AG04449 (cell line): ENCODE data around the gene TRIM54.
"Not testable (repeated sequence)": the region's sequence is repeated elsewhere in the genome, so short reads cannot be mapped to it uniquely, and the experiment has no call there.

ENCODE experiments used
- CTCF ChIA-PET: fragments of 350-600 bp; formaldehyde crosslinking; extraction: SDS; loops from one replicate; lab custom pipeline; 2021; ENCODE audit warnings: antibody characterized with exemption; lab: Yijun Ruan, JAX
- POLR2A ChIA-PET: fragments of 400-600, 350-600 bp; formaldehyde crosslinking; extraction: SDS; loops from one replicate; lab custom pipeline; 2020; ENCODE audit warnings: antibody characterized with exemption, inconsistent platforms; lab: Yijun Ruan, JAX
- DNase-seq: peaks from one replicate; pipeline ENCODE4 v3.0.0-alpha.2; 2010; ENCODE audit warnings: low read depth, low spot score
- H3K4me3 ChIP-seq: 2 replicates; pipeline ENCODE4 v1.5.1; 2011; ENCODE audit warnings: low read depth, mild to moderate bottlenecking, control low read depth, low read length
- TF ChIP-seq, protein P1 (sequence below): IDR thresholded peaks from one replicate; pipeline ENCODE4 v1.5.1; 2011; ENCODE audit warnings: mild to moderate bottlenecking, moderate library complexity, low read length, control low read depth, inconsistent platforms; ENCODE audit not compliant: insufficient read depth; ENCODE audit errors: missing control alignments

Gene TRIM54

DNA sequence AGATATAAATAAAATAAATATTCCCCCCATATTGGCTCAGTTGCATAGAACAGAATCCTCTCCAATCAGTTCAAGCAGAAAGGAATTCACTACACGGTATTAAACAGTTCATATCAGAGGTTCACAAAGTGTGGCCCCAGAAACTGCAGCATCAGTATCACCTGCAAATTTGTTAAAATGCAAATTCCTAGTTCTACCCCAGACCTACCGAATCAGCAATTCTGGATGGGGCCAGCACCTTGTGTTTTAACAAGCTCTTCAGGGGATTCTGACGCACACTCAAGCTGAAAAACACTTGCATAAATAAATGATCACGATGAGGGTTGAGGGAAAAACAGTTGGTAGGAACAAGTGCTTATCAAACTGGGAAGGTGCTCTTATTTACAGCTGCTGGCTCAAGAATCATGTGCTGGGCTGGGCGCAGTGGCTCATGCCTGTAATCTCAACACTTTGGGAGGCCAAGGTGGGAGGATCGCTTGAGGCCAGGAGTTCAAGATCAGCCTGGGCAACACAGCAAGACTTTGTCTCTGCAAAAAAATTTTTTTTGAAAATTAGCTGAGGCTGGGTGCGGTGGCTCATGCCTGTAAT is 68.0 kb downstream of the TRIM54 start:
- DNase-seq: no peak
- POLR2A ChIA-PET: no interaction called here
- H3K4me3 ChIP-seq: no peak overlapping the region
- CTCF ChIA-PET: interaction anchor here (1.1 to 1.4 kb wide), 3 partner anchors 10 to 47 kb away, joined by 3 to 4 read pairs (median 3); partner anchors contain the start of gene EIF2B4
- TF ChIP-seq, protein P1, sequence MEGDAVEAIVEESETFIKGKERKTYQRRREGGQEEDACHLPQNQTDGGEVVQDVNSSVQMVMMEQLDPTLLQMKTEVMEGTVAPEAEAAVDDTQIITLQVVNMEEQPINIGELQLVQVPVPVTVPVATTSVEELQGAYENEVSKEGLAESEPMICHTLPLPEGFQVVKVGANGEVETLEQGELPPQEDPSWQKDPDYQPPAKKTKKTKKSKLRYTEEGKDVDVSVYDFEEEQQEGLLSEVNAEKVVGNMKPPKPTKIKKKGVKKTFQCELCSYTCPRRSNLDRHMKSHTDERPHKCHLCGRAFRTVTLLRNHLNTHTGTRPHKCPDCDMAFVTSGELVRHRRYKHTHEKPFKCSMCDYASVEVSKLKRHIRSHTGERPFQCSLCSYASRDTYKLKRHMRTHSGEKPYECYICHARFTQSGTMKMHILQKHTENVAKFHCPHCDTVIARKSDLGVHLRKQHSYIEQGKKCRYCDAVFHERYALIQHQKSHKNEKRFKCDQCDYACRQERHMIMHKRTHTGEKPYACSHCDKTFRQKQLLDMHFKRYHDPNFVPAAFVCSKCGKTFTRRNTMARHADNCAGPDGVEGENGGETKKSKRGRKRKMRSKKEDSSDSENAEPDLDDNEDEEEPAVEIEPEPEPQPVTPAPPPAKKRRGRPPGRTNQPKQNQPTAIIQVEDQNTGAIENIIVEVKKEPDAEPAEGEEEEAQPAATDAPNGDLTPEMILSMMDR: no peak

DNA sequence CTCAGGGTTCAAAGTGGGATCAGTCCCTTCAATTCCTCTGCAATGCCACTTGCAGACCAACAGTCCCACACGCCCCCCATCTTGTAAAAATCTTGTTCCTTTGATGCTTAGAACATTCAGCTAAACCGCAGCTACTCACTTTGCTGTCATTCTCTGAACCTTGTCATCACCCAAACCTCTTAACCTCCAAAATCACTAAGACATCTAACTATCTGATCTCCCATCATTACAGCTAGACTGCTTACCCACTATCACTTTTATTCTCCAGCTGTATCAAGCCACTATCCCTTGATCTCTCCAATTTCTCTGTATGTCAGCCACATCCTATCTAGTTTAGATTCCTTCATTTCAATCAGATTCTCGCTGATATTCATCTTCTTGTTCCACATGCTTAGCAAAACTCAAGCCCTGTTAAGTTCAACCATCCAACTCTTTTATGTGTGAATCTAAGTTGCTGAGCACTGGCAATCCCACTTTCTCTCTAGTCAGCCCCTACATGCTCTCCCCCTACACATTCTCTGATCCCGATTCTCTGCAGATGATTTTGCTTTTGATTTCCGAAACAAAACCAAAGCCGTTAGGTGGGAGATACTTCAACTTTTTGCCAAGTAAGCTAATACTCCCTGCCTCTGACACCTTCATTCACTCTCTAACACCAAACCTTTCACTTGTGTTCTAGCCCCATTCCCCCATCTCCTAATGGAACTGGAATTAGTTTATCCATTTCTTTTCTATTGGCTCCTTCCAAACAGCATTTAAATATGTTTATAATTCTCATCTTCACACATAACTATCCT is 69.8 kb downstream of the TRIM54 start:
- ChIA-PET POLR2A (no interaction called here), CTCF (interaction anchor here (1.2 to 1.7 kb wide), 3 partner anchors 18 to 331 kb away, joined by 4 to 7 read pairs (median 5); partner anchors contain the start of gene EIF2B4)
- TF ChIP-seq, protein P1: no peak

DNA sequence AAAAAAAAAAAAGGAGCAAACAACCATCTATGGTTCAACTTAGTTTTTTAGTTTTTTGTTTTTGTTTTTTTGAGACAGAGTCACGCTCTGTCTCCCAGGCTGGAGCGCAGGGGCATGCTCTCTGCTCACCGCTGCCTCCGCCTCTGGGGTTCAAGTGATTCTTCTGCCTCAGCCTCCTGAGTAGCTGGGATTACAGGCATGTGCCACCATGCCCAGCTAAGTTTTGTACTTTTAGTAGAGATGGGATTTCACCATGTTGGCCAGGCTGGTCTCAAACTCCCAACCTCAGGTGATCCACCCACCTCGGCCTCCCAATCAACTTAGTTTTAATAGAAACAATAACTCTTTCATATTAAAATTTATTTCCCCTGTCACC is 71.1 kb downstream of the TRIM54 start:
- POLR2A ChIA-PET, DNase-seq, H3K4me3 ChIP-seq: not testable (repeated sequence)
- CTCF ChIA-PET: interaction anchor here (0.6 to 2.1 kb wide), 7 partner anchors 9 to 330 kb away, joined by 3 to 13 read pairs (median 4); partner anchors contain the start of gene SNX17

More for the DNA sequence above, 69.8 kb downstream of the TRIM54 start:
- DNase-seq: no peak
- H3K4me3 ChIP-seq: no peak overlapping the region

DNA sequence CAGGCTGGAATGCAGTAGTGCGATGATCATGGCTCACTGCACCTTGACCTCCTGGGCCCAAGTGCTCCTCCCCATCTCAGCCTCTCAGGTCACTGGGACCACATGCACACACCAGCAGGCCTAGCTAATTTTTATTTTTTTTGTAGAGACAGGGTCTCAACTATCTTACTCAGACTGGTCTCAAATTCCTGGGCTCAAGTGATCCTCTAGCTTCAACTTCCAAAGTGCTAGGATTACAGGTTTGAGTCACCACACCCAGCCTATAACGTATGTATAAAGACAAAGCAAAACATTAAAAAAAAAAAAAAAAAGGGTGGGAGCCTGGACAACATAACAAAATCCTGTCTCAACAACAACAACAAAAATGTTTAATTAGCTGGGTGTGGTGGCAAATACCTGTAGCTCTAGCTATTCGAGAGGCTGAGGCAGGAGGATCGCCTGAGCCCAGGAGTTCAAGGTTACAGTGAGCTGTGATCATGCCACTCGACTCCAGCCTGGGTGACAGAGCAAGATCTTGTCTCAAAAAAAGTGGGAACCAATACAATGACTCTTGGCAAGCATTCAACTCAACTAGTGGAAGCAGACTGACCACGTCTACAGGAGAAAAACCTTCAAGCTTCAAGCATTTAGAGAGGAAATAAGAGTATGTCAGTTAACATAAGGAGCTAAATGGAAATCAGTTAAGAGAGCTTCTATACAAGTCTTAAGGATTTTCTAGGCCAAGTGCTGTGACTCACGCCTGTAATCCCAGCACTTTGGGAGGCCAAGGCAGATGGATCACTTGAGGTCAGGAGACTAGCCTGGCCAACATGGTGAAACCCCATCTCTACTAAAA is 71.8 kb downstream of the TRIM54 start:
- no peak for DNase-seq
- no peak overlapping the region for H3K4me3 ChIP-seq
- POLR2A ChIA-PET: no interaction called here
- TF ChIP-seq, protein P1: no peak
- CTCF ChIA-PET: interaction anchor here (1.0 to 2.1 kb wide), 6 partner anchors 10 to 329 kb away, joined by 3 to 13 read pairs (median 4); partner anchors contain the start of genes EIF2B4 and SNX17

DNA sequence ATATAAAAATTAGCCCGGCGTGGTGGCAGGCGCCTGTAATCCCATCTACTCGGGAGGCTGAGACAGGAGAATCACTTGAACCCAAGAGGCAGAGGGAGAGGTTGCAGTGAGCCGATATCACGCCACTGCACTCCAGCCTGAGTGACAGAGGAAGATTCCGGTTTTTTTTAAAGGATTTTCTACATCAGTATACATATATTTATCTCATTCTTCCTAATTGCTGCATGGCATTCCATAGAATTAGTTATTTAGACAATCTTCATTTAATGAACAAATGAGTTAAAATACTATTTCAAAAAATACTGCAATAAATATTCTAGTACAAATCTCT is 72.3 kb downstream of the TRIM54 start:
- TF ChIP-seq, protein P1: no peak
- ChIA-PET CTCF (interaction anchor here (1.0 to 2.1 kb wide), 4 partner anchors 10 to 51 kb away, joined by 3 to 13 read pairs (median 4); partner anchors contain the start of genes EIF2B4 and SNX17), POLR2A (no interaction called here)
- no peak overlapping the region for H3K4me3 ChIP-seq
- DNase-seq: no peak

DNA sequence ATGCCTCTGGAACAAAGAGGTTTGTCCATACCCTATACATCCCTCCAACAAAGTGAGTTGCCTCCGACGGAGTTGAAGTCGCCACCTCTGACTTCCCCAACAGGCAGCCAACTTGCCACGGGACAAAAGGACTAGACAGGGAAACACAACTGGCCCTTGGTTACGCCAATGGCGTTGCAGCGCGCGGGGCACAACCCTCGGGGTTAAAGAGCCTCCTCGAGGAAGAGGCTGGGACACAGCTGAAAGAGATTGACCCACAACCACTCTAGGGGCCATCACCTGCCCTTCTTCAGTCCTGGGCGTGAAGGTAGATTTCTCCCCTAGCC is 73.8 kb downstream of the TRIM54 start:
- ChIA-PET CTCF (interaction anchor here (0.8 to 1.2 kb wide), 3 partner anchors 13 to 53 kb away, joined by 3 to 4 read pairs (median 3); no protein-coding TSS in a partner anchor), POLR2A (interaction anchor here (0.5 to 2.6 kb wide), 7 partner anchors 13 to 227 kb away, joined by 3 to 24 read pairs (median 6); partner anchors contain the start of genes EIF2B4, MPV17, PPM1G and SNX17)
- peak overlapping the region; percentile 90 for H3K4me3 ChIP-seq
- TF ChIP-seq, protein P1: no peak
- no peak for DNase-seq
